ENCODE results near the gene FAM83C. TPM values are rescaled to one million over a fixed set of nuclear protein-coding genes. Genes with fewer than 3 reads are reported as not detected.

FAM83C gene
- total and polyA plus RNA-seq, 2 donors (not counting 1 experiment from before 2014, with no cell fraction given): 0.02 TPM; not detected in 1

- no peak for TF ChIP-seq EZH2 (IDR thresholded peaks at IDR 0.05; ENCODE audit: low read length, missing control alignments)
- TF ChIP-seq CTCF (conservative IDR thresholded peaks at IDR 0.05 in 1 of 2, IDR thresholded peaks at IDR 0.05 in 1 of 2; ENCODE audit: low read depth in 1 of 2, low read length in 2 of 2): no peak
- Histone ChIP-seq H3K9me3 (ENCODE audit: control insufficient read depth, insufficient read depth, low read depth, low read length) (no peaks in the 10 kb centered on the region), H4K20me1 (ENCODE audit: control insufficient read depth, extremely low read depth, insufficient read depth, low read length) (no peaks in the 10 kb centered on the region), H3K9ac (ENCODE audit: insufficient read depth, low read length) (no peak overlapping the region), H3K4me2 (ENCODE audit: extremely low read depth, insufficient read depth, low read length) (no peak overlapping the region), H3K36me3 (ENCODE audit: control insufficient read depth, insufficient read depth, low read length) (peaks cover 22% of the 10 kb centered on the region), H3K4me1 (ENCODE audit: control insufficient read depth, extremely low read depth, insufficient read depth, low read length) (peaks cover 6% of the 10 kb centered on the region), H3K27ac (ENCODE audit: insufficient read depth, low read length) (no peak overlapping the region), H3K4me3 (replicated peaks in 1 of 4; ENCODE audit: control extremely low read depth in 1 of 4, insufficient read depth in 1 of 4, low read depth in 3 of 4, low read length in 4 of 4) (no peak overlapping the region), H2AFZ (ENCODE audit: low read length) (no peak overlapping the region), H3K79me2 (ENCODE audit: control insufficient read depth, insufficient read depth, low read length) (peaks cover 18% of the 10 kb centered on the region), H3K27me3 (ENCODE audit: control insufficient read depth, insufficient read depth, low read length) (no peaks in the 10 kb centered on the region)
- DNase-seq (ENCODE audit: low read depth in 2 of 2): no peak
Measured at GRCh38 chr20:35274172-35275092, 17.8 kb downstream of the FAM83C start.

GRCh38 chr20:35273449-35274171 lies 18.6 kb downstream of the FAM83C start:
- Histone ChIP-seq H3K4me3 (replicated peaks in 1 of 4; ENCODE audit: control extremely low read depth in 1 of 4, insufficient read depth in 1 of 4, low read depth in 3 of 4, low read length in 4 of 4) (no peak overlapping the region), H2AFZ (ENCODE audit: low read length) (no peak overlapping the region), H3K36me3 (ENCODE audit: control insufficient read depth, insufficient read depth, low read length) (peaks cover 19% of the 10 kb centered on the region), H3K79me2 (ENCODE audit: control insufficient read depth, insufficient read depth, low read length) (peaks cover 18% of the 10 kb centered on the region), H3K9me3 (ENCODE audit: control insufficient read depth, insufficient read depth, low read depth, low read length) (no peaks in the 10 kb centered on the region), H3K27me3 (ENCODE audit: control insufficient read depth, insufficient read depth, low read length) (no peaks in the 10 kb centered on the region), H3K4me1 (ENCODE audit: control insufficient read depth, extremely low read depth, insufficient read depth, low read length) (peaks cover 6% of the 10 kb centered on the region), H3K27ac (ENCODE audit: insufficient read depth, low read length) (no peak overlapping the region), H3K4me2 (ENCODE audit: extremely low read depth, insufficient read depth, low read length) (no peak overlapping the region), H3K9ac (ENCODE audit: insufficient read depth, low read length) (no peak overlapping the region), H4K20me1 (ENCODE audit: control insufficient read depth, extremely low read depth, insufficient read depth, low read length) (no peaks in the 10 kb centered on the region)
- peak in 1 of 2 donors; percentile 43 for DNase-seq (ENCODE audit: low read depth in 2 of 2)
- TF ChIP-seq CTCF (conservative IDR thresholded peaks at IDR 0.05 in 1 of 2, IDR thresholded peaks at IDR 0.05 in 1 of 2; ENCODE audit: low read depth in 1 of 2, low read length in 2 of 2) (no peak), EZH2 (IDR thresholded peaks at IDR 0.05; ENCODE audit: low read length, missing control alignments) (no peak)

- peaks cover 12% of the 10 kb centered on the region for H3K79me2 ChIP-seq (ENCODE audit: control insufficient read depth, insufficient read depth, low read length)
- no peaks in the 10 kb centered on the region for H3K9me3 ChIP-seq (ENCODE audit: control insufficient read depth, insufficient read depth, low read depth, low read length)
- H3K4me2 ChIP-seq (ENCODE audit: extremely low read depth, insufficient read depth, low read length): no peak overlapping the region
- H3K9ac ChIP-seq (ENCODE audit: insufficient read depth, low read length): no peak overlapping the region
- peak in 1 of 2 donors; percentile 69 for DNase-seq (ENCODE audit: low read depth in 2 of 2)
- peaks cover 6% of the 10 kb centered on the region for H3K4me1 ChIP-seq (ENCODE audit: control insufficient read depth, extremely low read depth, insufficient read depth, low read length)
- no peak for TF ChIP-seq CTCF (conservative IDR thresholded peaks at IDR 0.05 in 1 of 2, IDR thresholded peaks at IDR 0.05 in 1 of 2; ENCODE audit: low read depth in 1 of 2, low read length in 2 of 2)
- no peak for TF ChIP-seq EZH2 (IDR thresholded peaks at IDR 0.05; ENCODE audit: low read length, missing control alignments)
- H3K36me3 ChIP-seq (ENCODE audit: control insufficient read depth, insufficient read depth, low read length): peaks cover 16% of the 10 kb centered on the region
- no peak overlapping the region for H3K4me3 ChIP-seq (replicated peaks in 1 of 4; ENCODE audit: control extremely low read depth in 1 of 4, insufficient read depth in 1 of 4, low read depth in 3 of 4, low read length in 4 of 4)
- H3K27ac ChIP-seq (ENCODE audit: insufficient read depth, low read length): no peak overlapping the region
- H4K20me1 ChIP-seq (ENCODE audit: control insufficient read depth, extremely low read depth, insufficient read depth, low read length): no peaks in the 10 kb centered on the region
- no peaks in the 10 kb centered on the region for H3K27me3 ChIP-seq (ENCODE audit: control insufficient read depth, insufficient read depth, low read length)
- no peak overlapping the region for H2AFZ ChIP-seq (ENCODE audit: low read length)
Measured at GRCh38 chr20:35271904-35272303, 20.3 kb downstream of the FAM83C start.

Data from fibroblast of lung (primary cell).